HFFc6 (cell line): Measurements from ENCODE around the gene RASGRP4. TPM values are rescaled to one million over a fixed set of nuclear protein-coding genes. Genes with fewer than 3 reads are reported as not detected.

Experiments used
- DNase-seq: peaks from one replicate; pipeline ENCODE4 v3.0.0-alpha.2; 2018
- H3K27ac Mint-ChIP-seq: 2 replicates; pipeline ENCODE4 v1.8.0; 2020; ENCODE audit warnings: mild to moderate bottlenecking, mixed read lengths
- H3K27me3 Mint-ChIP-seq: 2 replicates; pipeline ENCODE4 v1.8.0; 2021; ENCODE audit warnings: mild to moderate bottlenecking, moderate library complexity, mixed read lengths; ENCODE audit not compliant: insufficient read depth
- H3K36me3 Mint-ChIP-seq: 2 replicates; pipeline ENCODE4 v1.8.0; 2021; ENCODE audit warnings: low read depth, mixed read lengths
- H3K4me1 Mint-ChIP-seq: 2 replicates; pipeline ENCODE4 v1.8.0; 2020; ENCODE audit warnings: low read depth, mixed read lengths
- H3K4me3 Mint-ChIP-seq: 2 replicates; pipeline ENCODE4 v1.8.0; 2020; ENCODE audit warnings: mild to moderate bottlenecking, moderate library complexity, mixed read lengths
- H3K9me3 Mint-ChIP-seq: 2 replicates; pipeline ENCODE4 v1.8.0; 2020; ENCODE audit warnings: mild to moderate bottlenecking, mixed read lengths
- CTCF ChIP-seq: fragments of 200-600 bp; sonication (generic); IDR thresholded peaks from 2 replicates; pipeline ENCODE4 v1.5.0; 2021; ENCODE audit warnings: antibody characterized with exemption, mild to moderate bottlenecking
- total RNA-seq, 6 experiments: library from RNA; stranded (reverse); fragmentation: NEBNext Ultra II Directional; extraction: Animal tissue kit (Norgen Biotek cat#: 25700); gene quantifications; 2 replicates in 1 of 6; 3 replicates in 5 of 6; pipeline ENCODE4 v1.2.3, GENCODE V29; 2021

Gene RASGRP4
- total RNA-seq, 6 experiments from 2014 or later, result not detected

- DNase-seq, result no peak
- H3K4me1 Mint-ChIP-seq, result no peaks in the 10 kb centered on the region
- no peak overlapping the region for H3K27ac Mint-ChIP-seq
- H3K4me3 Mint-ChIP-seq, result no peak overlapping the region
- no peaks in the 10 kb centered on the region for H3K9me3 Mint-ChIP-seq
- H3K27me3 Mint-ChIP-seq, result peaks cover 20% of the 10 kb centered on the region
- no peaks in the 10 kb centered on the region for H3K36me3 Mint-ChIP-seq
- TF ChIP-seq CTCF, result no peak
Measured at GRCh38 chr19:38440592-38440991, 14.6 kb upstream of the RASGRP4 start.

- no peaks in the 10 kb centered on the region for H3K9me3 Mint-ChIP-seq
- no peak for TF ChIP-seq CTCF
- no peaks in the 10 kb centered on the region for H3K4me1 Mint-ChIP-seq
- H3K27ac Mint-ChIP-seq, result no peak overlapping the region
- peaks cover 16% of the 10 kb centered on the region for H3K27me3 Mint-ChIP-seq
- DNase-seq, result no peak
- H3K36me3 Mint-ChIP-seq, result no peaks in the 10 kb centered on the region
- H3K4me3 Mint-ChIP-seq, result no peak overlapping the region
Measured at GRCh38 chr19:38437917-38438316, 11.9 kb upstream of the RASGRP4 start.

GRCh38 chr19:38437295-38437694 is 11.3 kb upstream of the RASGRP4 start:
- Mint-ChIP-seq H3K27ac (no peak overlapping the region), H3K36me3 (no peaks in the 10 kb centered on the region), H3K4me1 (no peaks in the 10 kb centered on the region), H3K9me3 (no peaks in the 10 kb centered on the region), H3K4me3 (no peak overlapping the region), H3K27me3 (peaks cover 14% of the 10 kb centered on the region)
- no peak for TF ChIP-seq CTCF
- no peak for DNase-seq

GRCh38 chr19:38434549-38435051 is 8.6 kb upstream of the RASGRP4 start:
- Mint-ChIP-seq H3K36me3 (no peaks in the 10 kb centered on the region), H3K27me3 (peaks cover 14% of the 10 kb centered on the region), H3K4me3 (no peak overlapping the region), H3K27ac (no peak overlapping the region), H3K4me1 (no peaks in the 10 kb centered on the region; the same call in 1 of the 2 replicates), H3K9me3 (no peaks in the 10 kb centered on the region)
- no peak for DNase-seq
- TF ChIP-seq CTCF, result no peak

GRCh38 chr19:38433268-38433733 is 7.3 kb upstream of the RASGRP4 start, which contains the start of gene RYR1:
Gene RYR1, plus strand, starts transcription at chr19:38433691. Its CDS starts 139 bp downstream, at chr19:38433830.
- TF ChIP-seq CTCF, result no peak
- DNase-seq, result no peak
- no peak within 1 kb of the TSS for H3K27ac Mint-ChIP-seq
- H3K27me3 Mint-ChIP-seq, result peaks cover 16% of the 10 kb centered on the region
- H3K4me1 Mint-ChIP-seq, result no peaks in the 10 kb centered on the region; the same call in 1 of the 2 replicates
- no peaks in the 10 kb centered on the region for H3K9me3 Mint-ChIP-seq
- H3K36me3 Mint-ChIP-seq, result no peaks in the 10 kb centered on the region
- H3K4me3 Mint-ChIP-seq, result no peak within 1 kb of the TSS
